Natural killer cell (primary cell): ENCODE data around the gene UNCX. TPM values are rescaled to one million over a fixed set of nuclear protein-coding genes. Genes with fewer than 3 reads are reported as not detected.

Experiments used
- ATAC-seq, 3 donors: fragments of 150-1000 bp in 2 of 3; fragments of 200-7000 bp in 1 of 3; cut with Tn5 transposase; 1 replicate in 1 of 3; 2 replicates in 2 of 3; pipeline ENCODE4 v1.10.0; 2021; ENCODE audit warnings: mild to moderate bottlenecking in 2 of 3, moderate library complexity in 2 of 3
- DNase-seq, 2 donors: peaks; one replicate each; pipeline versions ENCODE4 v3.0.0 to v3.0.0-alpha.2; 2013 to 2021; ENCODE audit warnings: mixed read lengths in 1 of 2
- H3K27ac ChIP-seq: one replicate; pipeline ENCODE4 v1.5.1; 2013; ENCODE audit warnings: mild to moderate bottlenecking, low read length
- H3K27me3 ChIP-seq: one replicate; pipeline ENCODE4 v1.6.1; 2013; ENCODE audit warnings: low read length; ENCODE audit not compliant: control insufficient read depth, insufficient read depth
- H3K36me3 ChIP-seq: one replicate; pipeline ENCODE4 v1.6.1; 2013; ENCODE audit warnings: low read length; ENCODE audit not compliant: control insufficient read depth, insufficient read depth
- H3K4me1 ChIP-seq: one replicate; pipeline ENCODE4 v1.6.1; 2013; ENCODE audit warnings: low read length; ENCODE audit not compliant: control insufficient read depth, insufficient read depth
- H3K4me3 ChIP-seq: one replicate; pipeline ENCODE4 v1.5.1; 2013; ENCODE audit warnings: low read length
- H3K9me3 ChIP-seq: one replicate; pipeline ENCODE4 v1.6.1; 2013; ENCODE audit warnings: low read length; ENCODE audit not compliant: control insufficient read depth, insufficient read depth
- H3K27ac Mint-ChIP-seq, 2 donors: one replicate each; pipeline ENCODE4 v1.8.0; 2022; ENCODE audit warnings: mild to moderate bottlenecking in 2 of 2, mixed read lengths in 2 of 2, moderate library complexity in 1 of 2
- H3K27me3 Mint-ChIP-seq, 2 donors: one replicate each; pipeline ENCODE4 v1.8.0; 2022; ENCODE audit warnings: low read depth in 2 of 2, mixed read lengths in 2 of 2
- H3K36me3 Mint-ChIP-seq: one replicate; pipeline ENCODE4 v1.8.0; 2022; ENCODE audit warnings: mixed read lengths
- H3K4me1 Mint-ChIP-seq, 2 donors: one replicate each; pipeline ENCODE4 v1.8.0; 2022; ENCODE audit warnings: mixed read lengths in 2 of 2
- H3K4me3 Mint-ChIP-seq: one replicate; pipeline ENCODE4 v1.8.0; 2022; ENCODE audit warnings: mild to moderate bottlenecking, moderate library complexity, mixed read lengths
- H3K9me3 Mint-ChIP-seq, 2 donors: one replicate each; pipeline ENCODE4 v1.8.0; 2022; ENCODE audit warnings: mixed read lengths in 2 of 2
- WGBS: methylation state at CpG from one replicate; pipeline ENCODE4 v1.1.7; 2013; ENCODE audit warnings: missing lambda C conversion rate; ENCODE audit not compliant: insufficient coverage; 5-methylcytosine and 5-hydroxymethylcytosine counted together
- intact Hi-C: fragments of 100-400 bp; cut with micrococcal nuclease; formaldehyde crosslinking; loops from one replicate; pipeline ENCODE4 v1.14.2; 2022
- total RNA-seq, 4 donors: library from RNA; stranded (reverse); fragments of 120-200 nt in 1 of 4; gene quantifications; one replicate each; pipeline versions ENCODE4 v1.2.3 to v1.2.4, GENCODE V29; 2013 to 2022
- TF ChIP-seq, protein P1 (sequence below): fragments of 200-600 bp; IDR thresholded peaks from one replicate; pipeline ENCODE4 v1.8.0; 2022; ENCODE audit warnings: antibody characterized with exemption

The UNCX gene
- total RNA-seq, 3 donors from 2014 or later (not counting 1 experiment from before 2014, with no cell fraction given): not detected

DNA sequence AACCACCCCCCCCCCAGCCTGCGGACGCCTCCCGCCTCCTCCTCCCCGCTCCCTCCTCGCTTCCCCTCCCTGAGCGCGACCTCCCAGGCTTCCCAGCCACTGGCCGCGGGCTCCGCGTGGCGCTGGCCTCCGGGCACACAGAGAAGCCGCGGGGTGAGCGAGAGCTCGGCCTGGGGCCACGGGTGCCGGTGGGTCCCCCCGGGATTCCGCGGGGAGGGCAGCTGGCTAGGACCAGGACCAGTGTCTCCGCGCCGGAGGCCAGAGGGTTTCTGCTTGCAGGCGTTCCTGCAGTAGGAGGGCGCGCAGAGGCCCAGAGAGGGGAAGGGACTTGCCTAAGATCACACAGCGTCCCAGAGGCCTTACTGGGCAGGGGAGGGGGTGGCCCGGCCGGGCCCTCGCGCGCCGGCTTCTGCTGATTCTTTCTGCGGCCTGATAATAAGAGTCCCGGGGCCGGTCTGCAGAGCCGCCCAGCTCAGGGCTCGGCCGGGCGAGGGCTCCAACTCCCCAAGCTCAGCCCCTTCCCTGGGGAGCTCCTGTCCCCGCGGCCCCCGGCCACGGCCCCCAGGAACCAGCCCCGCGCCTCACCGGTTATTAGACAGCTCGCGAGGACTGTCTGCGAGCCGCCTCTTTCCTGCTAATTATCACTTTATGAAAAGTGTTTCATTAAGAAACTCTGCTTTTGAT is 10.1 kb downstream of the UNCX start:
- Histone ChIP-seq H3K27me3 (peaks cover 66% of the 10 kb centered on the region), H3K36me3 (no peaks in the 10 kb centered on the region), H3K4me3 (no peak overlapping the region), H3K27ac (no peak overlapping the region), H3K9me3 (no peaks in the 10 kb centered on the region), H3K4me1 (peaks cover under 1% of the 10 kb centered on the region)
- peaks cover 56 to 57% of the 10 kb centered on the region in 2 donors for H3K27me3 Mint-ChIP-seq
- H3K36me3 Mint-ChIP-seq: no peaks in the 10 kb centered on the region
- peak overlapping the region in 1 of 2 donors; percentile 67 for H3K27ac Mint-ChIP-seq
- 10% methylated on average over 48 of the region's 53 CpGs for WGBS
- H3K4me3 Mint-ChIP-seq: peak overlapping the region; percentile 50
- TF ChIP-seq, protein P1, sequence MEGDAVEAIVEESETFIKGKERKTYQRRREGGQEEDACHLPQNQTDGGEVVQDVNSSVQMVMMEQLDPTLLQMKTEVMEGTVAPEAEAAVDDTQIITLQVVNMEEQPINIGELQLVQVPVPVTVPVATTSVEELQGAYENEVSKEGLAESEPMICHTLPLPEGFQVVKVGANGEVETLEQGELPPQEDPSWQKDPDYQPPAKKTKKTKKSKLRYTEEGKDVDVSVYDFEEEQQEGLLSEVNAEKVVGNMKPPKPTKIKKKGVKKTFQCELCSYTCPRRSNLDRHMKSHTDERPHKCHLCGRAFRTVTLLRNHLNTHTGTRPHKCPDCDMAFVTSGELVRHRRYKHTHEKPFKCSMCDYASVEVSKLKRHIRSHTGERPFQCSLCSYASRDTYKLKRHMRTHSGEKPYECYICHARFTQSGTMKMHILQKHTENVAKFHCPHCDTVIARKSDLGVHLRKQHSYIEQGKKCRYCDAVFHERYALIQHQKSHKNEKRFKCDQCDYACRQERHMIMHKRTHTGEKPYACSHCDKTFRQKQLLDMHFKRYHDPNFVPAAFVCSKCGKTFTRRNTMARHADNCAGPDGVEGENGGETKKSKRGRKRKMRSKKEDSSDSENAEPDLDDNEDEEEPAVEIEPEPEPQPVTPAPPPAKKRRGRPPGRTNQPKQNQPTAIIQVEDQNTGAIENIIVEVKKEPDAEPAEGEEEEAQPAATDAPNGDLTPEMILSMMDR: no peak
- H3K9me3 Mint-ChIP-seq: no peaks in the 10 kb centered on the region
- no peak for ATAC-seq
- intact Hi-C loops: loop anchor here (10.0 kb wide), 1 partner anchor 1282 kb away; no protein-coding TSS in a partner anchor
- peaks cover 0 to 10% of the 10 kb centered on the region in 2 donors for H3K4me1 Mint-ChIP-seq
- no peak for DNase-seq

DNA sequence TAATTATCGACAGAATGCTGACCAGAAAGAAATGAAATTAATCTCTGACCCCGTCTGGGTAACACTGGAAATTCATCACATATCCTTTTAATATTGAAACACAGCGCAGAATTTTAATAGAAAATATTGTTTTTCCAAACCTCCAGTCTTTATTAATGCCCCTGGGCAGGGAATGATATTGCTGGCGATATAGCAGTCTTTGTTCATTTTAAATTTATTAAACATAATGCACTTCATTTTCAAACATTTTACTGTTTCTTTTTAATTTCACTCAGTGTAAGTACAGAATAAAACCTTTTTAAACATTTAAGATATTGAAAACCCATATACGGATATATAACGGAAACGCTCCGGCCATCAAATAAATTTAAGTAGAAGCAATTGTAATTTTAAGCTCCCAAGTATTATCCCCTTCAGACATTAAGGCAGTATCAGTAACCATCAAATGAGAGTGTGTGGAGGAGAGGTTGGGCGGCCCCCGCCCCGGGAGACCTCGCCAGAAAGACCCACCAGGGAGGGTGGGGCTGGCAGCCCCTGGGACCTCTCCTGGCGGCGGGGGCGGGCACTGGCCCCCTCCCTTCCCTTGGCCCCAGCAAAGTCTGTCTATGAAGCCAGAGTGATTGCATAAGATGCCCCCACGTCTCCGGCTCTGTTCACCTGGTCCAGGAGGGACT is 10.8 kb downstream of the UNCX start:
- 10% methylated on average over 12 of the region's 17 CpGs for WGBS
- Mint-ChIP-seq H3K27me3 (peaks cover 58% of the 10 kb centered on the region in 2 donors), H3K4me1 (peaks cover 2 to 15% of the 10 kb centered on the region in 2 donors), H3K36me3 (no peaks in the 10 kb centered on the region), H3K4me3 (peak overlapping the region; percentile 50), H3K27ac (peak overlapping the region in 1 of 2 donors; percentile 67), H3K9me3 (no peaks in the 10 kb centered on the region)
- no peak overlapping the region for H3K27ac ChIP-seq
- intact Hi-C loops: loop anchor here (10.0 kb wide), 1 partner anchor 1281 kb away; no protein-coding TSS in a partner anchor
- peaks cover 67% of the 10 kb centered on the region for H3K27me3 ChIP-seq
- H3K4me3 ChIP-seq: no peak overlapping the region
- no peaks in the 10 kb centered on the region for H3K9me3 ChIP-seq
- DNase-seq: no peak
- no peaks in the 10 kb centered on the region for H3K36me3 ChIP-seq
- ATAC-seq: no peak
- H3K4me1 ChIP-seq: peaks cover 5% of the 10 kb centered on the region
- TF ChIP-seq, protein P1: no peak

DNA sequence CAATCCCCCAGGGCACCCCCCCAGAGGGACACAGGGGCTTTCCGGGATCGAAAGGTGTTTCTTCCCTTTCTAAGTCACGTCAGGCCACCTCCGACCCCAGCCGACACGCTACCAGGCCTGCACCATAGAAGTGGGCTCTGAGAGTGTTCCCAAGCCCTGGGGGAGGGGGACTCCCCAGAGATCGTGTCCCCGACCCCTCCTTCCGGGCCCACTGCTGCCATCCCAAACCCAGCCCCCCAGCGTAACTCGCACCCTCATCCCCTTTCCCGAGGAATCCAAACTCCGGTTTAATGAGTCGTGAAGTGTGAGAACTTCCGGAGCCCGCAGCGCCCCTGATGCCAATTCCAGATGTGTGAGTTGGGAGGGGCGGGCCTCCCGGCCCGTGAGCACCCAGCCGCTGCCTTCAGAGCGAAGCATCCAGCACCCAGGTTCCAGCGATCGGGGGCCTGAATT is 11.3 kb downstream of the UNCX start:
- Histone ChIP-seq H3K27me3 (peaks cover 67% of the 10 kb centered on the region), H3K9me3 (no peaks in the 10 kb centered on the region), H3K36me3 (no peaks in the 10 kb centered on the region), H3K4me3 (no peak overlapping the region), H3K4me1 (peaks cover 8% of the 10 kb centered on the region), H3K27ac (no peak overlapping the region)
- TF ChIP-seq, protein P1: no peak
- no peak for DNase-seq
- Mint-ChIP-seq H3K4me1 (peaks cover 4 to 17% of the 10 kb centered on the region in 2 donors), H3K27me3 (peaks cover 57 to 58% of the 10 kb centered on the region in 2 donors), H3K4me3 (no peak overlapping the region), H3K36me3 (no peaks in the 10 kb centered on the region), H3K9me3 (no peaks in the 10 kb centered on the region), H3K27ac (peak overlapping the region in 1 of 2 donors; percentile 18)
- ATAC-seq: no peak
- intact Hi-C loops: loop anchor here (2.0 to 10.0 kb wide), 2 partner anchors 13 to 1281 kb away; no protein-coding TSS in a partner anchor
- 11% methylated on average over 21 of the region's 24 CpGs for WGBS
